Heart left ventricle (tissue), 13 donors: Measurements from ENCODE around the gene ERBB4.

Experiments used
- CTCF ChIP-seq, 12 donors: fragments of 200-600 bp; sonication (generic) in 4 of 12; IDR thresholded peaks; one replicate each; pipeline versions ENCODE4 v1.5.0 to v1.8.0; 2018 to 2022; ENCODE audit warnings: antibody characterized with exemption in 12 of 12, mild to moderate bottlenecking in 5 of 12
- POLR2A ChIP-seq, 2 donors: fragments of 450-650 bp; IDR thresholded peaks; one replicate each; pipeline ENCODE4 v1.6.1; 2017; ENCODE audit warnings: antibody characterized with exemption in 2 of 2, mild to moderate bottlenecking in 2 of 2, moderate library complexity in 2 of 2
- donor health status: ischemic (EF 13 %, LVEDD 7.1; RV severe dilation, severe dysfunction).
- donor health status: DM: no; HTN: yes; CAD: no.
- donor health status: DM: no; HTN: no; CAD: no.
- donor health status: ischemic (EF 25% LVEDD 6.9; RV normal size, moderate dysfunction).
- donor health status: ischemic (EF 25% LVEDD 5.7; RV mildly dilated, moderate dysfunction).
- donor health status: ischemic (EF 35%, LVEDD 5.7; RV mildly dilated, moderate dysfunction).
- donor health status: nonischemic (EF 11% LVEDD 7.7; RV severe dilation, severe dysfunction).
- donor health status: DM: yes; HTN: yes; CAD: no.
- donor health status: PGD.
- donor health status: ischemic (EF 29% LVEDD 5.4; RV normal size, mild dysfunction).
- donor health status: nonischemic (EF 23%, LVEDD 6.1; RV moderate dilation, normal function).

- TF ChIP-seq CTCF (IDR thresholded peaks at IDR 0.05) (no peak), POLR2A (IDR thresholded peaks at IDR 0.05) (no peak)
These were observed 939.5 kb downstream of the ERBB4 start for GRCh38 chr2:211599146-211599545.
